DND-41 (cell line): ENCODE data around the gene MLNR.

Experiments
- CTCF ChIP-seq: IDR thresholded peaks from 2 replicates; pipeline ENCODE4 v1.5.1; 2012; ENCODE audit warnings: borderline replicate concordance, low read length, moderate library complexity, mild to moderate bottlenecking; ENCODE audit not compliant: poor library complexity, severe bottlenecking; ENCODE audit errors: extremely low read depth
- EZH2 ChIP-seq: IDR thresholded peaks from 3 replicates; pipeline ENCODE4 v1.6.1; 2012; ENCODE audit warnings: borderline replicate concordance, low read depth, mild to moderate bottlenecking, moderate library complexity, low read length, inconsistent platforms; ENCODE audit not compliant: severe bottlenecking

- no peak for TF ChIP-seq CTCF
- no peak for TF ChIP-seq EZH2
Measured at GRCh38 chr13:49256841-49257240, 36.7 kb downstream of the MLNR start.
